ENCODE data around the gene PPP4R4. TPM values are rescaled to one million over a fixed set of nuclear protein-coding genes. Genes with fewer than 3 reads are reported as not detected.
"Not testable (repeated sequence)": the region's sequence is repeated elsewhere in the genome, so short reads cannot be mapped to it uniquely, and the experiment has no call there.

PPP4R4 gene
- total and polyA plus RNA-seq, 5 donors, result 0.27 to 0.74 (median 0.47) TPM

DNA sequence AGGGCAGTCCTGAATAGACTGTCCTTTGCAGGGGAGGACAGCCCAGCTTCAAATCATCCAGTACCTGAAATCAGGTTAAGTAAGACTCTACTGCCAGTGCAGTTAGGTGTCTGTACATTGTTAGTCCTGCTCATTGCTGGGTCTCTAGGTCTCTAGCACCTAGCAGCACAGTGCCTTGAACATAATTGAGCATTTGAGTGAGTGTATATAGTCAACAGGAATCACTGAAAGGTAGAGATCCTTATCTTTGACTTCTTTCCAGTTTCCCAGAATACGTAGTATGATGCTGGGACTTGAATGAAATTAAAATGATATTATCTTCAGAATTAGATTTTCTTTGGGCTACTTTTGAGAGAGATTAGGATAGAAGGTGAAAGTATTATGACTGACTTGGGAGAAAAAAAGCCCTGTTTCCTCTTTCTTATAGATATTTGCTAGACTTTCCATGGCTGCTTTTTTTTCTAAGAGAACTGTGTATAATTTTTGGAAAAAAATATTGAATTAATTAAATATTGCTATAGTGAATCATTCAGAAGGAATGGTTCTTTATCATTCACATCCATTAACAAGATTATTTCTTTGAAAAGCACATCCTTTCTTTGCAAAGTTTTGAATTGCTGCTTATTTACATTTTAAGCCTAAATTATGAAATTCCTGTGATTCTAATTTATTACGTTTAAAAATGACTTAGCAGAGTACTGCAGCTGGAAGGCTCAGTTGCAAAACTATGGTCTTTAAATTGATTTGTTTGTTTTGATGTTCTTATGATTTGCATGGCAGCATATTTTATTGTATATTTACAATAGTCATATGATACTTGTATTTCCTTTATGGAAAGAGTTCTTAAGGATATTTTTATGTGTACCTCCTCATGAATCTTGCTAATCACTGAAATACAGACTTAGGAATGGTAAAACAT lies 51.6 kb downstream of the PPP4R4 start:
- DNase-seq (no peak), ATAC-seq (no peak)
- no peaks in the 10 kb centered on the region for H3K9me3 ChIP-seq (ENCODE audit: control insufficient read depth, low read length)
- H3K4me3 ChIP-seq (ENCODE audit: low read length), result no peak overlapping the region
- 60% methylated on average over 2 of the region's 2 CpGs for WGBS
- intact Hi-C loops (cut with DNase I), result no loop called here
- H3K27ac ChIP-seq (ENCODE audit: low read length), result no peak overlapping the region
- H3K27me3 ChIP-seq (ENCODE audit: control insufficient read depth, insufficient read depth), result no peaks in the 10 kb centered on the region
- H3K4me1 ChIP-seq (ENCODE audit: control insufficient read depth, insufficient read depth, low read length), result no peaks in the 10 kb centered on the region

DNA sequence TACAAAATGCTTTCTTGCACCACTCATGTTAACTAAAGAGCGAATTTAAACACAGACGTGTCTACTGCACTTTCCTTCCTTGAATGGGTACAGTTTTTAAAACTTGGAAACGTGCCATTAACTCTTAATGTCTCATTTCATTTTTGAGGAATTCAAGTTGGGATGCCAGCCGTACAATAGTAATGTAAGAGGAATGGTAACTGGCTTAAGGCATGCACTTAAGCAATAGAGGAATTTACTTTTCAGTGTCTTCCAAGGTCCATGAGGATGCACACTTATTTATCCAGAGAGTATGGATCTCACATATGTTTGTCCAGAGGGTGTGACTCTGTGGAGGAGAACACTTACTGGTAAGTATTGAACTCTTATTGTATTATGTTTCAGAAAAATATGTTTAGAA lies 52.9 kb downstream of the PPP4R4 start:
- 47% methylated on average over 4 of the region's 4 CpGs for WGBS
- ATAC-seq (no peak), DNase-seq (no peak)
- intact Hi-C loops (cut with DNase I), result no loop called here
- H3K27ac ChIP-seq (ENCODE audit: low read length), result no peak overlapping the region
- no peaks in the 10 kb centered on the region for H3K4me1 ChIP-seq (ENCODE audit: control insufficient read depth, insufficient read depth, low read length)
- no peak overlapping the region for H3K4me3 ChIP-seq (ENCODE audit: low read length)
- no peaks in the 10 kb centered on the region for H3K27me3 ChIP-seq (ENCODE audit: control insufficient read depth, insufficient read depth)
- H3K9me3 ChIP-seq (ENCODE audit: control insufficient read depth, low read length), result no peaks in the 10 kb centered on the region

DNA sequence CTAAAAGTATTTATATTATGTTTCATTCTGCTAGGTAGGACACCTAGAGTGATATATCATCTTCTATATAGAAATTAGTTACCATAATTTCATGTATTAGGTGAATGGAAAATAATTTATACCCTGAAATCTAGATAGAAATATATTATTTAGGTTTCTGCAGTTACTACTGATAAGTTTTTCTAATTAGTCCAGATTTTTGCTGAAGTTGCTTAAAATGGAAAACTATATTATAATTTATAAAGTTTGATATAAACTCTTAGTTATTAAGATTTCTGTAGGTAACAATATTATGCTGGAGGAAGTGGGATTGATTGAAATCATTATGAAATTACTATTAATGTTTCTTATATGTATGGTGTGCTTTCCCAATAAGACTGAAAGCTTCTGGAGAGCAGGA lies 62.9 kb downstream of the PPP4R4 start:
- no peak overlapping the region for H3K4me3 ChIP-seq (ENCODE audit: low read length)
- H3K27me3 ChIP-seq (ENCODE audit: control insufficient read depth, insufficient read depth), result no peaks in the 10 kb centered on the region
- H3K4me1 ChIP-seq (ENCODE audit: control insufficient read depth, insufficient read depth, low read length), result no peaks in the 10 kb centered on the region
- intact Hi-C loops (cut with DNase I), result no loop called here
- ATAC-seq (no peak), DNase-seq (no peak)
- no peak overlapping the region for H3K27ac ChIP-seq (ENCODE audit: low read length)
- H3K9me3 ChIP-seq (ENCODE audit: control insufficient read depth, low read length), result no peaks in the 10 kb centered on the region

DNA sequence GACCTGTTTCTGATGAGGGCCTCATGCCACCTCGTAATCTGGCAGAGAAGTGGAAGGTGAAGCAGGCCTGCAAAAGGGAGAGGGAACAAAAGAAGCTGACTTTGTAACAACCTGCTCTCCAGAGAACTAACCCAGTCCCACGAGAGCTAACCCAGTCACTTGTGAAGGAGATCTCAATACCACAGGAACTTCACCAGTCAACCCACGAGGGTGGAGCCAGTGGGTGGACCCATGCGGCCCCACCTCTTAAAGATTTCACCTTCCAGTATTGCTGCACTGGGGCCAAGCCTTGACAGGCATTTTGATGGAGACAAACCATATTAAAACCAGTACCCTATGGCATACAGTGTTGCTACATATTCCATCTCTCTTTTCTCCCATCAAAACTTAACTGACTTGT lies 63.9 kb downstream of the PPP4R4 start:
- Histone ChIP-seq H3K4me1 (ENCODE audit: control insufficient read depth, insufficient read depth, low read length) (no peaks in the 10 kb centered on the region), H3K9me3 (ENCODE audit: control insufficient read depth, low read length) (no peaks in the 10 kb centered on the region), H3K4me3 (ENCODE audit: low read length) (no peak overlapping the region), H3K27me3 (ENCODE audit: control insufficient read depth, insufficient read depth) (no peaks in the 10 kb centered on the region), H3K27ac (ENCODE audit: low read length) (no peak overlapping the region)
- intact Hi-C loops (cut with DNase I), result no loop called here
- DNase-seq, result no peak
- WGBS, result 81% methylated on average over 4 of the region's 4 CpGs
- ATAC-seq, result no peak

DNA sequence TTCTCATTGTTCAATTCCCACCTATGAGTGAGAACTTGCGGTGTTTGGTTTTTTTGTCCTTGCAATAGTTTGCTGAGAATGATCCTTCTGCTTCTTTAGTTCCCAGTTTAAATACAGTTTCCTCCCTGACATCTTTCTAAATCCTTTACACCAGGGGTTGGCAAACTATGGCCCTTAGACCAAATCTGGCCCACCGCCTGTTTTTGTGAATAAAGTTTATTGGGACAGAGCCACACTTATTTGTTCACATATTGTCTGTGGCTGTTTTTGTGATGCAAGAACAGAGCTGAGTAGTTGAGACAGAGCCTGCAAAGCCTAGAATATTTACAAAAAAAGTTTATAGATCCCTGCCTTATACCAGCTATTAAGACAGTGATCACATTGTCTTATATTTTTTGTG lies 65.3 kb downstream of the PPP4R4 start:
- Histone ChIP-seq H3K27me3 (ENCODE audit: control insufficient read depth, insufficient read depth) (no peaks in the 10 kb centered on the region), H3K4me3 (ENCODE audit: low read length) (no peak overlapping the region), H3K27ac (ENCODE audit: low read length) (no peak overlapping the region), H3K4me1 (ENCODE audit: control insufficient read depth, insufficient read depth, low read length) (no peaks in the 10 kb centered on the region), H3K9me3 (ENCODE audit: control insufficient read depth, low read length) (no peaks in the 10 kb centered on the region)
- intact Hi-C loops (cut with DNase I), result no loop called here
- 89% methylated on average over 2 of the region's 2 CpGs for WGBS
- DNase-seq (no peak), ATAC-seq (no peak)

DNA sequence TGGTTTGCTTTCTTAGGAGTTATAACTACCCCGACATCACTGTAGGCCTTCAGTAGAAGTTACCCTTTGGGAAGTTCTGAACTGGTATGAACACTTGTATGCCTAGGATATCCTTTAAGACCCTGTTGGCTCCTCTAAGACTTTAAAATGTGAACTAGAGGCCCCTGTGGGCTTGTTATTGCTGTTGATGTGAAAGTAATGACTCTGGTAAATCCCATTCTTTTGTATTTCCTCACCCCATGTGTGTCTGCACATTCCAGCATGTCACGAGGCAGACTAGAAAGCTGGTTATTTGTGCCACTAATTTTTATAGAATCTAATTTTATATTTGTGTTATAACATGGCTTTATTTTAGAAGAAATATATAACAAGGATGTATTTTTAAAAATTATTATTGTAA lies 70.1 kb downstream of the PPP4R4 start:
- ATAC-seq (no peak), DNase-seq (no peak)
- Histone ChIP-seq H3K27ac (ENCODE audit: low read length) (no peak overlapping the region), H3K9me3 (ENCODE audit: control insufficient read depth, low read length) (no peaks in the 10 kb centered on the region), H3K4me1 (ENCODE audit: control insufficient read depth, insufficient read depth, low read length) (no peaks in the 10 kb centered on the region), H3K4me3 (ENCODE audit: low read length) (no peak overlapping the region), H3K27me3 (ENCODE audit: control insufficient read depth, insufficient read depth) (no peaks in the 10 kb centered on the region)
- WGBS, result 85% methylated on average over 2 of the region's 2 CpGs
- intact Hi-C loops (cut with DNase I), result no loop called here

DNA sequence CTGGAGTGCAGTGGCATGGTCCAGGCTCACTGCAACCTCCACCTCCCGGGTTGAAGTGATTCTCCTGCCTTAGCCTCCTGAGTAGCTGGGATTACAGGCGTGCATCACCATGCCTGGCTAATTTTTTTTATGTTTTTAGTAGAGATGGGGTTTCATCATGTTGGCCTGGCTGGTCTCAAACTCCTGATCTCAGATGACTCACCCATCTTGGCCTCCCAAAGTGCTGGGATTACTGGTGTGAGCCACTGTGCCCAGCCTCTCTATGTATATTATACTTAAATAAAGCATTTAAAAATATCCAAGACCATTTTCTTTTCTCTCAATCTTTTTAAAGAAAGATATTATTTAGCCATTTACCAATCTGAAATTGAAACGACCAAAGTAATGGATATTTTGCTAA lies 90.1 kb downstream of the PPP4R4 start:
- H3K4me1 ChIP-seq (ENCODE audit: control insufficient read depth, insufficient read depth, low read length); H3K4me3 ChIP-seq (ENCODE audit: low read length); H3K9me3 ChIP-seq (ENCODE audit: control insufficient read depth, low read length); intact Hi-C loops (cut with DNase I); H3K27ac ChIP-seq (ENCODE audit: low read length); ATAC-seq; DNase-seq; H3K27me3 ChIP-seq (ENCODE audit: control insufficient read depth, insufficient read depth): not testable (repeated sequence)
- 64% methylated on average over 3 of the region's 3 CpGs for WGBS

DNA sequence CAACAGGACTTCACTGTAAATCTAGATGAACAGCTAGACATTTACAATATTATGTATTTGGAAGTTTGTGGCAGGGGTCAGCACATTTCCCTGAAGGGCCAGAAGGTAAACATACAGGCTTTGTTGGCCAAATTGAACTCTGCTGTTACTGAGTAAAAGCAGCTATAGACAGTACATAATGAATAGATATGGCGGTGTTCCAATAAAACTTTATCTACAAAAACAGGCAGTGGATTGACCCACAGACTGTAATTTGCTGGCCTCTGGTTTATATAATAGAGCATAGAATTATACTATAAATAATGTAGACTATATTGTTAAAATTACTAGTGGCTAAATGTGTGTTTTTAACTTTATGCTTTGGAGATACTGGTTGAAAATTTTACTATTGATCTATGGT lies 93.2 kb downstream of the PPP4R4 start:
- Histone ChIP-seq H3K9me3 (ENCODE audit: control insufficient read depth, low read length) (no peaks in the 10 kb centered on the region), H3K27ac (ENCODE audit: low read length) (no peak overlapping the region), H3K4me3 (ENCODE audit: low read length) (no peak overlapping the region), H3K4me1 (ENCODE audit: control insufficient read depth, insufficient read depth, low read length) (no peaks in the 10 kb centered on the region), H3K27me3 (ENCODE audit: control insufficient read depth, insufficient read depth) (no peaks in the 10 kb centered on the region)
- no peak for DNase-seq
- intact Hi-C loops (cut with DNase I), result no loop called here
- no peak for ATAC-seq
- 81% methylated on average over 1 of the region's 1 CpG for WGBS

DNA sequence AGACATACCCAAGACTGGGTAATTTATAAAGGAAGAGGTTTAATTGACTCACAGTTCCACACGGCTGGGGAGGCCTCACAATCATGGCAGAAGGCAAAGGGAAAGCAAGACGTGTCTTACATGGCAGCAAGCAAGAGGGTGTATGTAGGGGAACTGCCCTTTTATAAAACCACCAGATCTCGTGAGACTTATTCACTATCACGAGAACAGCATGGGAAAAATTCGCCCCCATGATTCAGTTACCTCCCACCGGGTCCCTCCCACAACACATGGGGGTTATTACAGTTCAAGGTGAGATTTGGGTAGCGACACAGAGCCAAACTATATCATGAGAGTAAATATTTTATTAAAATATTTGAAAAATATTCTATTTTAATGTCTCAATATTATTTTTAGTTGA lies 94.5 kb downstream of the PPP4R4 start:
- ATAC-seq; intact Hi-C loops (cut with DNase I); H3K4me3 ChIP-seq (ENCODE audit: low read length); H3K4me1 ChIP-seq (ENCODE audit: control insufficient read depth, insufficient read depth, low read length); DNase-seq; H3K27ac ChIP-seq (ENCODE audit: low read length); H3K27me3 ChIP-seq (ENCODE audit: control insufficient read depth, insufficient read depth); H3K9me3 ChIP-seq (ENCODE audit: control insufficient read depth, low read length): not testable (repeated sequence)
- WGBS, result 72% methylated on average over 7 of the region's 7 CpGs

DNA sequence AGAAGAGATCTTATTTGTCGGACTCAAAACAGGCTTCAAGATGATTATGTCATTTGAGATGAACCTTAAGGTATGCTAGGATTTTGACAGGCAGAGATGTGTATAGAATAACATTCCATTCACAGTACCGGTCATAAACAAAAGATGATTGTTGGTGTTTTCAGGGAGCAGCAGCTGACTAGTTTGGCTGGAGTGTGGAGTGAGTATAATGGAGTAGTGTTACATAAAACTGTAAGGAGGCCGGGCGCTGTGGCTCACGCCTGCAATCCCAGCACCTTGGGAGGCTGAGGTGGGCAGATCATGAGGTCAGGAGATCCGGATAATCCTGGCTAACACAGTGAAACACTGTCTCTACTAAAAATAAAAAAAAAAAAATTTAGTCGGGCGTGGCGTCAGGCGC lies 95.0 kb downstream of the PPP4R4 start:
- ATAC-seq (no peak), DNase-seq (no peak)
- intact Hi-C loops (cut with DNase I), result no loop called here
- Histone ChIP-seq H3K4me1 (ENCODE audit: control insufficient read depth, insufficient read depth, low read length) (no peaks in the 10 kb centered on the region), H3K27ac (ENCODE audit: low read length) (no peak overlapping the region), H3K9me3 (ENCODE audit: control insufficient read depth, low read length) (no peaks in the 10 kb centered on the region), H3K27me3 (ENCODE audit: control insufficient read depth, insufficient read depth) (no peaks in the 10 kb centered on the region), H3K4me3 (ENCODE audit: low read length) (no peak overlapping the region)
- WGBS, result 72% methylated on average over 10 of the region's 10 CpGs

DNA sequence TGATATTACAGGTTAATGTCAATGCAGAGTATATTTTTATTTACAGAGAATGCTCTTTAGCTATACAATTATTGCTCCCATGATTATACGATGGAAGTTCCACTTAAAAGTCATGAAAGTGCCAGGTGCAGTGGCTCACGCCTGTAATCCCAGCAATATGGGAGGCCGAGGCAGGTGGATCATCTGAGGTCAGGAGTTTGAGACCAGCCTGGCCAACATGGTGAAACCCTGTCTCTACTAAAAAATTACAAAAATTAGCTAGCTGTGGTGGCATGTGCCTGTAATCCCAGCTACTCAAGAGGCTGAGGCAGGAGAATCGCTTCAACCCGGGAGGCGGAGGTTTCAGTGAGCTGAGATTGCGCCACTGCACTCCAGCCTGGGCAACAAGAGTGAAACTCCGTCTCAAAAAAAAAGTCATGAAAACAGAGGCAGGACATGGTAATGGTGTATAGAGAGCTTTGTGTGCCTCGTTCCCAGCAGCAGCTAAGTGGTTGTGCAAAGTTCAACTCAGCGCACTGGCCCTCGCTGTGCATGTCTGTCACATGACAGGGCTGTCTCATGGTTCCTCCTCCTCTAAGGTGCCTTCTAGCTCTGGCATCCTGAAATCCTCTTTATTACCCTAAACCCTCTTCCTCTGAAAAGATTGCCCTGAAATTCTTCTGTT lies 102.9 kb downstream of the PPP4R4 start:
- not testable (repeated sequence) for H3K27me3 ChIP-seq (ENCODE audit: control insufficient read depth, insufficient read depth); H3K9me3 ChIP-seq (ENCODE audit: control insufficient read depth, low read length)
- WGBS, result 86% methylated on average over 11 of the region's 11 CpGs

More for the DNA sequence above, 102.9 kb downstream of the PPP4R4 start:
- H3K27ac ChIP-seq (ENCODE audit: low read length); intact Hi-C loops (cut with DNase I); DNase-seq; ATAC-seq; H3K4me3 ChIP-seq (ENCODE audit: low read length); H3K4me1 ChIP-seq (ENCODE audit: control insufficient read depth, insufficient read depth, low read length): not testable (repeated sequence)
